ENCODE results near the gene CLSTN2.

The CLSTN2 gene

DNA sequence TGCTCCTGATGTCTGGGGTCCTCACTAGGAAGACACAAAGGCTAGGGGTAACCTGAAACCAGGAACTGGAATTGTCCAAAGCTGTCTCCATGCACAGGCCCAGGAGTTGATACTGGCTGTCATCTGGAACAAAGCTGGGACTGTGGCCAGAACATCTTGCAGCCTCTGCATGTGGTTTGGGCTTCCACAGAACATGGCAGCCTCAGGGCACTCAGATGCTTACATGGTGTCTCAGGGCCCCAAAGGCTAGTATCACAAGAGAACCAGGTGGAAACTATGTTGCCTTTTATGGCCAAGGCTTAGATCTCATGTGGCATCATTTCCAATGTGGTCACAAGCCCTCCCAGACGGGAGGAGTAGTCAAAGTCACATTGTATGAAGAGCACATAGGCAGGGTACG, 407.7 kb downstream of the CLSTN2 start:
- TF ChIP-seq POLR2AphosphoS5 (IDR thresholded peaks at IDR 0.05; ENCODE audit: low read depth, low read length) (no peak), SIN3A (IDR thresholded peaks at IDR 0.05; ENCODE audit: borderline replicate concordance, insufficient read depth, low read length) (no peak), FOXP2 (optimal IDR thresholded peaks at IDR 0.05; ENCODE audit: borderline replicate concordance, extremely low read depth, extremely low read length, insufficient read depth) (no peak), TAF1 (IDR thresholded peaks at IDR 0.05; ENCODE audit: borderline replicate concordance, insufficient read depth, low read length) (no peak), REST (IDR thresholded peaks at IDR 0.05; ENCODE audit: insufficient read depth in 1 of 2, low read depth in 2 of 2, low read length in 2 of 2) (no peak)

DNA sequence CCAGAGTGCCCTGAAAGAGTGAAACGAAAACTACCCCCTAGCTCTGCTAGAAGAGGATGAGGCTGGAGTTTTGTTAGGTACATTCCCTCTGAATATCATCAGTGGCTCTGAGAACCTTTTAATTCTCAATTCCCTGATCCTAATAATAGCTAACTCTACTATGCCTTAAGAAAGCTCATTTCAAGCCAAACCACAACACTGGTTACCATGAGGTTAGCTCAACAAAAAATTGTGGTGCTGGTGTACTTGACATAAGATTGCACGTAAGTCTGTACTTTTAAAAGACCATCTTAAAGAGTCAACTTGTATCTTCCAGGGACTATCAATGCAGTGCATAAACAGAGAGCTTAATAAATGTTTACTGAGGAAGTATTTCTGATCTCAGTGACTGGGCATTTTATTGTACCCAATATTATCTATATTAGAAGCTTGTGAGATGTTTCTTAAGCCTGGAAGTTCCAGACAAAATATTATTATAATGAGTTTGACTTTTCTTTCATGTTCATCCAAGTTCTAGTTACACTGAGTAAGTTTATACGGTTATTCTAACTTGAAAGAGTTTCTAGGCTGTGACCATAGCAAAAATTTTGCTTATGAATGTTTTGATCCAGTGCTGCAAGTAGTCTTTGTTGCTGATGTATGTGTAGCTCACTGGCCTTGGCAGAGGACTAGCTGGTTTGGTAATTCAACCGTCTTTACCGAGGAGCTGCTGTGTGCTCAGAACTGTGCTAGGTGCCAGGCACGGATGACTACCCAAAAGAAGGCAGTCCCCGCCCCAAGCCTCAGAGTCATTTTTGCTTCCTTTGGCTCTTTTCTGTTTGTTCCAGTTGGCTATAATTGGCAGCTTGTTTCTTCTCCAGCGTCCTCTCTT, 408.5 kb downstream of the CLSTN2 start:
- TF ChIP-seq FOXP2 (optimal IDR thresholded peaks at IDR 0.05; ENCODE audit: borderline replicate concordance, extremely low read depth, extremely low read length, insufficient read depth), result no peak
- TF ChIP-seq TAF1 (IDR thresholded peaks at IDR 0.05; ENCODE audit: borderline replicate concordance, insufficient read depth, low read length), result no peak
- no peak for TF ChIP-seq POLR2AphosphoS5 (IDR thresholded peaks at IDR 0.05; ENCODE audit: low read depth, low read length)
- no peak for TF ChIP-seq SIN3A (IDR thresholded peaks at IDR 0.05; ENCODE audit: borderline replicate concordance, insufficient read depth, low read length)
- TF ChIP-seq REST (IDR thresholded peaks at IDR 0.05; ENCODE audit: insufficient read depth in 1 of 2, low read depth in 2 of 2, low read length in 2 of 2), result no peak

- TF ChIP-seq POLR2AphosphoS5 (IDR thresholded peaks at IDR 0.05; ENCODE audit: low read depth, low read length), result no peak
- no peak for TF ChIP-seq FOXP2 (optimal IDR thresholded peaks at IDR 0.05; ENCODE audit: borderline replicate concordance, extremely low read depth, extremely low read length, insufficient read depth)
- TF ChIP-seq REST (IDR thresholded peaks at IDR 0.05; ENCODE audit: insufficient read depth in 1 of 2, low read depth in 2 of 2, low read length in 2 of 2), result no peak
Observed at GRCh38 chr3:140344082-140344454, 409.1 kb downstream of the CLSTN2 start.

DNA sequence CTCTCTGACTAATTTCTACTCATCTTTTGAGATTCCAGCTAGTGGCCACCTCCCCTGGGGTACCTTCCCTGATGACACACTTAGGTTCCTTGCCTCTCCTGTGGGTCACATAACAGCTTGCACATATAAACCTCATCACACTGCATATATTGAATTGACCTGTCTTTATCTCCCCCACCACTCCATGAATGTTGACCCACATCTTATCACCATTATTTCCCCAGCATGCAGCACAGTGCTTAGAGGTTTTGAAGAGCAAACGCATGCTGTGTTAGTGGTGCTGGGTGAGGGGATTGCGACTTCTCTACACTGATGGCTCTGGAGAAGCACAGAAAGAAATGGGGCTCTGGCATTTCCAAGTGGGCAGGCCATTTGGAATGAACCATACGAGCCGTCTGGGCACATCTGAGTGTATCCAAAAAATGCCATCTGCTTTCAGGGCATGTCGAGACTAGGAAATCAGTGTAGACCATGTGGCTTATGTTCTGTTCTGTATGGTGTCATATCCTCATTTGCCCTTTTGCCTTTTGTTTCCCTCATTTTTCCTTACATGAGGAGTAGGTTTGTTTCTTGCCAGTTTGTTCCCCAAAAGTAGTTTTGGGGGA, 409.7 kb downstream of the CLSTN2 start:
- no peak for TF ChIP-seq FOXP2 (optimal IDR thresholded peaks at IDR 0.05; ENCODE audit: borderline replicate concordance, extremely low read depth, extremely low read length, insufficient read depth)
- TF ChIP-seq TAF1 (IDR thresholded peaks at IDR 0.05; ENCODE audit: borderline replicate concordance, insufficient read depth, low read length), result no peak

DNA sequence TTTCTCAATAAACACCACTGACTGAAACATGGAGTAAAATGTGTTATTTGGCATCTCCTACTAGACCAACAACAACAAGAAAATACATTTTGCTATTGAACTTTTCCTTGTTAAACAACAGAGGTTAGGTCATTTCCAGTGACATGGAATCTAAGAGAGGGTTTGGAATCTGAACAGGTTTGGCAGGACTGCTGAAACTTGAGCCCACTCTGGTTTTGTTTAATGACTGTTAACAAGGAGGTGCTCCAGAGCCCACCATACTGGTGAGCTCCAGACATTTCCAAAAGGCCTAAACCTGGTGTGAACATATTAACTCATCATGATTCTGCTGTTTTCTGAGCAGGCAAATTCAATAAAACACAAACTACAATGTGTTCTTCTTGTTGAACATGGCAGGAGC, 412.2 kb downstream of the CLSTN2 start:
- no peak for TF ChIP-seq SIN3A (IDR thresholded peaks at IDR 0.05; ENCODE audit: borderline replicate concordance, insufficient read depth, low read length)
- no peak for TF ChIP-seq FOXP2 (optimal IDR thresholded peaks at IDR 0.05; ENCODE audit: borderline replicate concordance, extremely low read depth, extremely low read length, insufficient read depth)
- TF ChIP-seq TAF1 (IDR thresholded peaks at IDR 0.05; ENCODE audit: borderline replicate concordance, insufficient read depth, low read length), result no peak
- TF ChIP-seq POLR2AphosphoS5 (IDR thresholded peaks at IDR 0.05; ENCODE audit: low read depth, low read length), result no peak
- no peak for TF ChIP-seq REST (IDR thresholded peaks at IDR 0.05; ENCODE audit: insufficient read depth in 1 of 2, low read depth in 2 of 2, low read length in 2 of 2)
